ENCODE data around the gene NUCKS1. TPM values are rescaled to one million over a fixed set of nuclear protein-coding genes. Genes with fewer than 3 reads are reported as not detected.

NUCKS1 gene
- total RNA-seq, 1 donor from 2014 or later: 191 TPM

DNA sequence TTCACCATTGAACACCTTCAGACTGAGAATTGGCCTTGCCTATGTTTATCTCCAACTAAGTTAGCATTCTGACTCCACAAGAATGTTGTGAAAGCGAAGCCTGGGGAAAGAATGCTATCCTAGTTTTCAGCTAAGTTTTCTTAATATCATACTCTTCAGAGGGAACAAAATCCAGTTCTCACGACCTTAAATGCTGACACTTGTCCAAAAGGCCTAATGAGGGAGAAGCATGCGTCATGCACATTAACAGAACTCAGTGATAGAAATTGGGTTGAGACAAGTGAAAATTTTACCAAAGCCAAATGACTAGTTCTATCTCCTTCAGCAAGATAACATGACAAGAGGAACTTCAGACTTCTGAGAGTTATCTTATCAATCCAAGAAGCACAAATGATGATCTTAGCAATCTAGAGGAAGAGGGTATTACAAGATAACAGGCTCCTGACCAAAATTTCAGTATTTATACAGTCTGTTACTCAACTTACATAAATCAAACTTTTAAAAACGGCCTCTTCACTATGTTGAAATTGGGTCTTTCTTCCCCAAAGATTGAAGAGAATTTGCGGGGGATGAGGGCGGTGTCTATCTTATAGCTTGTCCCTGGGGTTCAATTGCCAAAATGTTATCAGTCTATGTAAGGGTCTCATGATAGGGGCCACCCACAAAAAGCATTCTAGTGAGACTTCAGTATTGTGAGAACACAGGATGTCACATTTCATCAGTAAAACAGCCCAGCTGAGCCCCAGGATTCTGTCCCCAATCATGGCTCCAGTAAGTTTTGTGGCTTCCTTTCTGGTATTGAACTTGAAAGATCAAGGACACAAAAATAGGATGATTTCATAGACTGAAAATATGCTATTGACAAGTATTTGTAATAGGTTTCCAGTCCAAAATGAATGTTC is 43.1 kb downstream of the NUCKS1 start:
- intact Hi-C loops (cut with micrococcal nuclease): no loop called here

GRCh38 chr1:205704903-205705302 is 45.1 kb downstream of the NUCKS1 start:
- intact Hi-C loops (cut with micrococcal nuclease): no loop called here

- intact Hi-C loops (cut with micrococcal nuclease): no loop called here
Observed at GRCh38 chr1:205703072-205703471, 46.9 kb downstream of the NUCKS1 start.

DNA sequence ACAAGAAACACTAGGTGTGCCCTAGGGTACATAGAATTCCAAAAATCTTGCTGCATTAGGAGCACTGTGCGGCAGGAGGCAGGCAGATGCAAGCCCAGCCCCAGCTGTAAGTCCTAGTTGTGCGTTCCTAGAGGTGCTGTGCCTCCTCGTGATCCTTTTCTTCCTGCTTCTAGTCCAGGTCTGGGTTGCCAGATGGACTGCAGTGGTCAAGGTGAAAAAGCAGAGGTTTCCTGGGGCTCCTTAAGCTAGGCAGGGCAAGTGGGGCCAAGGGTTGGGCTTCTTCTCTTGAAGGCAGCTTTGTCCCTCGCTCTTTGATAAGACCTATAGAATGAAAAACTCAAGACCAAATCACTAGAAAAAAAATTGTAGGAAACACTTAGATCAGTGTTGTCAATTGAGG is 48.1 kb downstream of the NUCKS1 start:
- intact Hi-C loops (cut with micrococcal nuclease): no loop called here

- intact Hi-C loops (cut with micrococcal nuclease): no loop called here
Observed at GRCh38 chr1:205701420-205701819, 48.6 kb downstream of the NUCKS1 start.

GRCh38 chr1:205700865-205701401 is 49.0 kb downstream of the NUCKS1 start:
- intact Hi-C loops (cut with micrococcal nuclease): no loop called here

DNA sequence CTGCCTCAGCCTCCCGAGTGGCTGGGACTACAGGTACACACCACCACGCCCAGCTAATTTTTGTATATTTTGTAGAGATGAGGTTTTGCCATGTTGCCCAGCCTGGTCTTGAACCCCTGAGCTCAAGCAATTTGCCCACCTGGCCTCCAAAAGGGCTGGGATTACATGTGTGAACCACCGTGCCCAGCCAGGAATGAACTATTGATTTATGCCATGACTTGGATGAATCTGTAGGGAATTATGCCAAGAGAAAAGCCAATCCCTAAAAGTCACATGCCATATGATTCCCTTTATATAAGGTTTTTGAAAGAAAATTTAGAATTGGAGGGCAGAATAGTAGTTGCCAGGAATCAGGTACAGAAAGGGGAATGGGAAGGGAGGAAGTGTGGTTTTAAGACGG is 50.6 kb downstream of the NUCKS1 start:
- intact Hi-C loops (cut with micrococcal nuclease): no loop called here

GRCh38 chr1:205698921-205699320 is 51.1 kb downstream of the NUCKS1 start:
- intact Hi-C loops (cut with micrococcal nuclease): no loop called here

- intact Hi-C loops (cut with micrococcal nuclease): no loop called here
Observed at GRCh38 chr1:205693421-205693991, 56.5 kb downstream of the NUCKS1 start.

DNA sequence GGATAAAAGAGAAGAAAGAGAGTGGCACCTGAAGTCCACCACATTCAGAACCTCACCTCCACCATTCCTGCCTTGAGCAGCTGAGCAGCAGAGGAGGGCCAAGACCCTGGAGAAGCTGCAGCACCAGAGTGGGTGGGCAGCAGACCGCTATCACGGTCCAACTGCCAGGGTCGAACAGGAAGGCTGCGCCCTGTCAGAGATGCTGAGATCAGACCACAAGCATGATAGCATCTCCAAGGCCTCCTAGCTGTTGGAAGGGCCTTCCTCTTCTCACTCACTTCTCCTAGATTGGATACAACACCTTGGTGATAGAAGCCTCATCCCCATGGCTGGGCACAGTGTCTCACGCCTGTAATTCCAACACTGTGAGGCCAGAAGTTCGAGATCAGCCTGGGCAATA is 57.6 kb downstream of the NUCKS1 start:
- intact Hi-C loops (cut with micrococcal nuclease): no loop called here

DNA sequence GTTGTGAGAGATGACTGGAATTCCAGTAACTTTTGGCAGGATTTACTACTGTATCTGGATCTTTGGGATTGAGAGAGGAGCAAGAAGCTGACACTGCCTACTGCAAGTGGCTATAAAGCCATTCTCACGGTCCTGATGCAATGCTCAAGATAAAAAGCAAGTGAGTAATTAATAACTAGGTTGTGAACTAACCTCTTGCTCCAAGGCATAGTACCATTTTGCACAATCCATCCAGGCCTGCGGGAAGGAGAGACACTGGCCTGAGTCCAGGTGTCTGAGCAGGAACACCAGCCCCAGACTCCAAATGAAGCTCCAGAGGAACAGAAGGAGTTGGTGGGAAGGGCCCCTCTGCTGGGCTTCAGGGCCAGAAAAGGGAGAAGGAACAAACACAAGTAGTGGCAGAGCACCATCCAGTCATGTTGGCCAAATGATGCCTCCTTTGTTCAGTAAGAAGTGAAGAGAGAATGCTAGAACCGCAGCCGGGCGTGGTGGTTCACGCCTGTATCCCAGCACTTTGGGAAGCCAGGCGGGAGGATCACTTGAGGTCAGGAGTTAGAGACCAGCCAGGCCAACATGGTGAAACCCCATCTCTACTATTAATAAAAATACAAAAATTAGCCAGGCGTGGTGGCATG is 59.7 kb downstream of the NUCKS1 start:
- intact Hi-C loops (cut with micrococcal nuclease): no loop called here

GRCh38 chr1:205689479-205689878 is 60.5 kb downstream of the NUCKS1 start:
- intact Hi-C loops (cut with micrococcal nuclease): no loop called here

- intact Hi-C loops (cut with micrococcal nuclease): no loop called here
Observed at GRCh38 chr1:205688171-205689080, 61.6 kb downstream of the NUCKS1 start.

- intact Hi-C loops (cut with micrococcal nuclease): no loop called here
Observed at GRCh38 chr1:205687242-205687641, 62.7 kb downstream of the NUCKS1 start.

- intact Hi-C loops (cut with micrococcal nuclease): no loop called here
Observed at GRCh38 chr1:205681364-205681763, 68.6 kb downstream of the NUCKS1 start.

GRCh38 chr1:205680073-205680851 is 69.7 kb downstream of the NUCKS1 start, which contains the start of gene SLC45A3:
Gene SLC45A3, minus strand, starts transcription at chr1:205680509. Its CDS starts 15,853 bp downstream, at chr1:205664656.
- intact Hi-C loops (cut with micrococcal nuclease): no loop called here

GRCh38 chr1:205678286-205679111 is 71.5 kb downstream of the NUCKS1 start:
- intact Hi-C loops (cut with micrococcal nuclease): no loop called here

DNA sequence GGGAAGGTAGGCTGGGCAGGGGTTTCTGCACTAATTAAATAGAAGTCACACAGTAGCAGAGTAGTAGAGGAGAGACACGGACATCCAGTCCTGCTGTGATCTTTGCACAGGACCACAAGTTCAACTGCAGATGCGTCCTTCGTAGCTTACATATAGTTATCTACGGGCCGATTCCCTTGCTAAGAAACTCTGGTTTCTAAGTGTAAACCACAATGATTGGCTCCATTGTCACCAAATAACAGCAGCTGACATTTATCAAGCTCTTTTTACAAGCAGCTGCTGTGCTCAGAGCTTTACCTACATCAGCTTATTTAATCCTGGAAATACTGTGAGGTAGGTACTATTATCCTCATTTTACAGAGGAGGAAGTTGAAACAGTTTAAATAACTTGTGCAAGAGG is 72.8 kb downstream of the NUCKS1 start:
- intact Hi-C loops (cut with micrococcal nuclease): no loop called here

- intact Hi-C loops (cut with micrococcal nuclease): no loop called here
Observed at GRCh38 chr1:205676597-205676996, 73.4 kb downstream of the NUCKS1 start.
